Stomach (tissue), 9 donors: ENCODE measurements around the gene GLCE. TPM values are rescaled to one million over a fixed set of nuclear protein-coding genes. Genes with fewer than 3 reads are reported as not detected.

ENCODE experiments used
- DNase-seq, 2 donors: peaks; one replicate each; pipeline versions ENCODE4 v3.0.0 to v3.0.0-alpha.2; 2013 to 2019
- H3K27ac ChIP-seq, 5 donors: fragments of 200-600 bp in 4 of 5; sonication (generic) in 4 of 5; one replicate each; pipeline ENCODE4 v1.5.1; 2013 to 2019; ENCODE audit warnings: mild to moderate bottlenecking in 1 of 5, moderate library complexity in 1 of 5
- H3K27me3 ChIP-seq, 3 donors: fragments of 200-600 bp; sonication (generic); one replicate each; pipeline ENCODE4 v1.5.1; 2017 to 2019; ENCODE audit warnings: mixed run types in 1 of 3
- H3K36me3 ChIP-seq, 4 donors: fragments of 200-600 bp; sonication (generic); 1 replicate in 3 of 4; 2 replicates in 1 of 4; pipeline ENCODE4 v1.5.1; 2016 to 2019
- H3K4me1 ChIP-seq, 4 donors: fragments of 200-600 bp; sonication (generic); one replicate each; pipeline ENCODE4 v1.5.1; 2016 to 2019
- H3K4me3 ChIP-seq, 4 donors: fragments of 200-600 bp; sonication (generic) in 3 of 4; one replicate each; pipeline ENCODE4 v1.5.1; 2016 to 2019; ENCODE audit warnings: mild to moderate bottlenecking in 1 of 4
- H3K9me3 ChIP-seq, 4 donors: fragments of 200-600 bp; sonication (generic); one replicate each; pipeline ENCODE4 v1.5.1; 2016 to 2019
- CTCF ChIP-seq, 7 experiments: fragments of 450-650 bp in 4 of 7; fragments of 200-600 bp in 3 of 7; sonication (generic) in 3 of 7; IDR thresholded peaks; one replicate each; pipeline ENCODE4 v1.5.1; 2016 to 2019; ENCODE audit warnings: antibody characterized with exemption in 7 of 7, control low read depth in 2 of 7, mild to moderate bottlenecking in 1 of 7
- EP300 ChIP-seq: sonication (generic); formaldehyde crosslinking; IDR thresholded peaks from one replicate; pipeline ENCODE4 v1.6.1; 2017; ENCODE audit warnings: antibody characterized with exemption
- POLR2A ChIP-seq, 4 donors: fragments of 450-650 bp; IDR thresholded peaks; one replicate each; pipeline ENCODE4 v1.6.1; 2016; ENCODE audit warnings: antibody characterized with exemption in 4 of 4, control low read depth in 2 of 4, mild to moderate bottlenecking in 1 of 4, moderate library complexity in 1 of 4
- POLR2AphosphoS5 ChIP-seq, 3 donors: sonication (generic); formaldehyde crosslinking; IDR thresholded peaks; one replicate each; pipeline ENCODE4 v1.6.1; 2016; ENCODE audit warnings: antibody characterized with exemption in 3 of 3
- WGBS, 5 donors: extraction: QIAGEN DNeasy Blood & Tissue Kit in 3 of 5; methylation state at CpG; one replicate each; pipeline versions ENCODE4 v1.1.5 to v1.1.7; 2013 to 2018; 5-methylcytosine and 5-hydroxymethylcytosine counted together
- intact Hi-C: fragments of 100-400 bp; cut with DNase I; formaldehyde crosslinking; loops from one replicate; pipeline ENCODE4 v1.15.1; 2023; ENCODE audit warnings: low total_unique reads
- polyA plus RNA-seq, 3 donors: library from polyadenylated mRNA; stranded (reverse); fragments of 200-250 nt; gene quantifications; one replicate each; pipeline ENCODE4 v1.2.3, GENCODE V29; 2013
- total RNA-seq, 5 donors: library from RNA; depleted of rRNA; stranded (reverse); fragments of >200 nt; gene quantifications; one replicate each; pipeline versions ENCODE4 v1.1.0 to v1.2.3, GENCODE V29; 2014 to 2016
- donor health status: healthy with polysubstance abuse.
- donor health status: Bipolar disorder and iron deficiency.
- donor health status: healthy.

GLCE gene
- total and polyA plus RNA-seq, 8 donors = 5.5 to 50.9 (median 22.1) TPM

GRCh38 chr15:69275074-69275670, 114.7 kb downstream of the GLCE start:
- WGBS, 5 donors = 52 to 64% (median 61%) methylated on average over 4 of the region's 4 CpGs
- no peak for DNase-seq

GRCh38 chr15:69275933-69276560, 115.6 kb downstream of the GLCE start:
- no peak overlapping the region for H3K27ac ChIP-seq
- H3K4me1 ChIP-seq = no peaks in the 10 kb centered on the region
- 55 to 62% (median 61%) methylated on average over 9 of the region's 9 CpGs for WGBS, 5 donors
- no peaks in the 10 kb centered on the region for H3K36me3 ChIP-seq
- no peak for TF ChIP-seq POLR2AphosphoS5 (IDR thresholded peaks at IDR 0.05)
- no peak for TF ChIP-seq POLR2A (IDR thresholded peaks at IDR 0.05)
- TF ChIP-seq EP300 = no peak
- TF ChIP-seq CTCF (IDR thresholded peaks at IDR 0.05) = no peak
- no peak overlapping the region for H3K4me3 ChIP-seq
- intact Hi-C loops = loop anchor here (10.0 kb wide), 1 partner anchor 119 kb away; no protein-coding TSS in a partner anchor
- H3K9me3 ChIP-seq = no peaks in the 10 kb centered on the region
- DNase-seq = no peak
- H3K27me3 ChIP-seq = peaks cover 0 to 7% (median 0%) of the 10 kb centered on the region in 3 donors

More at GRCh38 chr15:69275074-69275670, 114.7 kb downstream of the GLCE start:
- TF ChIP-seq EP300 (no peak), CTCF (IDR thresholded peaks at IDR 0.05) (no peak), POLR2A (IDR thresholded peaks at IDR 0.05) (no peak), POLR2AphosphoS5 (IDR thresholded peaks at IDR 0.05) (no peak)
- H3K27me3 ChIP-seq = peaks cover 0 to 7% (median 0%) of the 10 kb centered on the region in 3 donors
- no peaks in the 10 kb centered on the region for H3K36me3 ChIP-seq
- H3K4me1 ChIP-seq = no peaks in the 10 kb centered on the region
- no peak overlapping the region for H3K27ac ChIP-seq
- intact Hi-C loops = loop anchor here (10.0 kb wide), 1 partner anchor 120 kb away; no protein-coding TSS in a partner anchor
- no peaks in the 10 kb centered on the region for H3K9me3 ChIP-seq
- H3K4me3 ChIP-seq = no peak overlapping the region

- intact Hi-C loops = loop anchor here (10.0 kb wide), 1 partner anchor 117 kb away; no protein-coding TSS in a partner anchor
- H3K9me3 ChIP-seq = no peaks in the 10 kb centered on the region
- 81 to 89% (median 86%) methylated on average over 9 of the region's 9 CpGs for WGBS, 5 donors
Measured at GRCh38 chr15:69277316-69277715, 116.9 kb downstream of the GLCE start.

GRCh38 chr15:69279636-69280035, 119.2 kb downstream of the GLCE start:
- no peak for DNase-seq
- 86 to 92% (median 91%) methylated on average over 7 of the region's 7 CpGs for WGBS, 5 donors
- intact Hi-C loops = loop anchor here (10.0 kb wide), 1 partner anchor 115 kb away; no protein-coding TSS in a partner anchor
- Histone ChIP-seq H3K4me3 (no peak overlapping the region), H3K27ac (no peak overlapping the region), H3K9me3 (no peaks in the 10 kb centered on the region), H3K36me3 (no peaks in the 10 kb centered on the region), H3K27me3 (peaks cover 0 to 7% (median 0%) of the 10 kb centered on the region in 3 donors), H3K4me1 (no peaks in the 10 kb centered on the region)
- TF ChIP-seq POLR2A (IDR thresholded peaks at IDR 0.05) (no peak), EP300 (no peak)

More at GRCh38 chr15:69277316-69277715, 116.9 kb downstream of the GLCE start:
- Histone ChIP-seq H3K27me3 (peaks cover 0 to 7% (median 0%) of the 10 kb centered on the region in 3 donors), H3K36me3 (no peaks in the 10 kb centered on the region), H3K27ac (no peak overlapping the region), H3K4me3 (no peak overlapping the region), H3K4me1 (no peaks in the 10 kb centered on the region)
- TF ChIP-seq POLR2A (IDR thresholded peaks at IDR 0.05) (no peak), POLR2AphosphoS5 (IDR thresholded peaks at IDR 0.05) (no peak)
- DNase-seq = no peak

- WGBS, 5 donors = 66 to 75% (median 70%) methylated on average over 5 of the region's 5 CpGs
Measured at GRCh38 chr15:69280783-69281182, 120.3 kb downstream of the GLCE start.

More at GRCh38 chr15:69280783-69281182, 120.3 kb downstream of the GLCE start:
- intact Hi-C loops = no loop called here
- DNase-seq = no peak
- H3K27ac ChIP-seq = no peak overlapping the region
- H3K4me3 ChIP-seq = no peak overlapping the region
- no peaks in the 10 kb centered on the region for H3K4me1 ChIP-seq
- H3K9me3 ChIP-seq = no peaks in the 10 kb centered on the region
- no peak for TF ChIP-seq CTCF (IDR thresholded peaks at IDR 0.05)
- no peak for TF ChIP-seq EP300
- TF ChIP-seq POLR2A (IDR thresholded peaks at IDR 0.05) = no peak
- no peak for TF ChIP-seq POLR2AphosphoS5 (IDR thresholded peaks at IDR 0.05)
- H3K27me3 ChIP-seq = peaks cover 0 to 7% (median 0%) of the 10 kb centered on the region in 3 donors
- H3K36me3 ChIP-seq = no peaks in the 10 kb centered on the region
